ENCODE results near the gene PLS3.

PLS3 gene

DNA sequence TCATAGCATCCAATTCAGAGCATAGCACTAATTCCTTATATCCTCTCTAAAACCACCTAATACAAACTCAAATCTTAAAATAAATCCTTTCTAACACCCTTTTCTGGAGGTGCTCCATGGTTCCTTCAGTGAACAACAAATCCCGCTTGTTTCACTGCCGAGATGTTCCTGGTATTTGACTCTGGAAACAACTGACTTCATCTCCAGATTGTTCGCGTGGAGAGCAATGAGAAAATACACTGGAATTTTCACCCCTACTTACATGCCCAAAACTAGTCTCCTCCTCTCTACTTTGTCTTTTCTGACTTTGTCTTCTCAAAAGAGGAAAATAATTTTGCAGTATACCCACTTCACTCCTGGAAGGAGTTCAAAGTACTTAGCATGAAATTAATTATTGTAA is 129.0 kb downstream of the PLS3 start:
- DNase-seq (ENCODE audit: insufficient read length, low spot score) (no peak), FAIRE-seq (no peak)

DNA sequence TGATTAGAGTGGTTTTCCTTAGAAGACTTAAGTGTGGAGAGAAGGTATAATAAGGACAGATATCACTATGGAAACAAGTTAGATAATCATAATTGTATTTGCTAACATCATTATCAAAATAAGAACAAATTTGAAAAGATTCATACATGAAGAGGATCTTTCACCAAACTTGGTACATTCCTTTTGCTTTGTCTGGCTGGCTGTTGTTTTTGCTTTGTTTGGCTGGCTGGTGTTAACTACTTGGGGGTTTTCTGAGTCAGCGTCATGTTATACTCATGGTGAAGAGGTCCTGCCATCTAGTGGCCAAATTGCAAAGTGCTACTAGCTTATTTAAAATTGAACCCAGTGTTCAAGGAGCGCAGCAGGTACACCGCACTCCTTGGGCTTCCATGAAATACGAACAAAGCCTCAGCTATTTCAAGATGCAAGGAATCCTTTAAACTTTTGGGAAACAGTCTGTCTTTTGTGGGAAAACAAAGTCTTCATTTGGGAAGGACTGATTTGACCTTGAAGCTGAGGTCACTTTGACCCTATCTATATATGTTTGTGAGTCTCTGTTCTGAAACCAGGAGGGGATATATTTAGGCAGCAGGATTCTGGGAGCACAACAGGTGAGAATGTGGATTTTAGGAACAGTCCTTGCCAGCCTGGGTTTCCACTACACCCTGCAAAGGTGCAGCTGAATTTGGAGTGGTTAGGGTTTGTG is 129.7 kb downstream of the PLS3 start:
- FAIRE-seq: peak; percentile 77
- DNase-seq (ENCODE audit: insufficient read length, low spot score): peak; percentile 3

DNA sequence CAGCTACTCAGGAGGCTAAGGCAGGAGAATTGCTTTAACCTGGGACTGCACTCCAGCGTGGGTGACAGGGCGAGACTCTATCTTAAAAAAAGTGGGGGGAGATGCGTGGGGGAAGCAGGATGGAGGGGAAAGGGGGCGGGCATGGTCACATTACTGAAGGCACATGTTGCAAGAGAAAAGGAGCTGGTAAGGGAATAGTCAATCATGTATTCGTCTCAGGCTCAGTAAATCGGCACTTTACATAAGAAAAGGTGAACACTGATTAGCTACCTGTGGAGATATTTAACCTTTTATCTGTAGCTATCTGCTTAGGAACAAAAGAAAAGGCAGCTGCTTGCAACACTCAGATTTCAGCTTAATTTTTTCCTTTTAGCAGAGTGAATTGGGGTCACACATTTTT is 132.5 kb downstream of the PLS3 start:
- FAIRE-seq: no peak
- no peak for DNase-seq (ENCODE audit: insufficient read length, low spot score)

DNA sequence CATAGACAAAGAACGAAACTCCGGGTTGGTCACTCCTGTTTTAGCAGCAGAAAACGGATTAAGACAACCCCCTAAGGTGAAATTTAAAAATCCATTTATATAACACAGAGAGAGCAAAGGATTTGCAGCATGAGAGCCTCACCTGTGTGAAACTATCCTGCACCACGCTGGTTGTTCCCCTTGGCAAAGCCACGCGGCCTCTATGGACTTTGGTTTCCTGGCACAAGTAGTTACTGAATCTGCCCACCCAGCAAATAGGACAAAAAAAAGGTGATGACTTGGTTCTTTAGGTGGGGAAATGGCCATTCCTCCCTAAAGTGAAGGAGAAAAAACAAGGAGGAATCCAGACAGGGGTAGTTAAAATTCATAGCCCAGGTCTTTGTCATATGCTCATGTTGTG is 133.1 kb downstream of the PLS3 start:
- DNase-seq (ENCODE audit: insufficient read length, low spot score) (no peak), FAIRE-seq (no peak)

DNA sequence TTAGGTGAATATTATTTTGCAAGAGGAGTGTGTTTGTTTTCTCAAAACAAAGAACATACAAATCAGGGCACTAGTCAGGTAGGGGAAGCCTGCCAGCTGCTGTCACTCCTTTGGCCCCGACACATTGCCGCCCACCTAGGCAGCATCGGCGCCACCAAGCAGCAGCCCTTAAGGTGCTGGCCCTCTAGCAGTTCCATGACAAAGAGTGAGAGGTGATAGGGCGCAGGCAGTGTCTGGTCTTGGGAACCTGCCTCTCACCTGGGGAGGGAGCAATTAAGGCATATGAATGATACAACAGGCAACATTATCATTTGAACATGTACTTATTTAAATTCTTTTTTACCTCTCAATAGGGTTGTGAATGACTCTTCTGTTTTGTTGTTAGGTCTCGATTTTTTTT is 135.1 kb downstream of the PLS3 start:
- no peak for DNase-seq (ENCODE audit: insufficient read length, low spot score)
- no peak for FAIRE-seq

DNA sequence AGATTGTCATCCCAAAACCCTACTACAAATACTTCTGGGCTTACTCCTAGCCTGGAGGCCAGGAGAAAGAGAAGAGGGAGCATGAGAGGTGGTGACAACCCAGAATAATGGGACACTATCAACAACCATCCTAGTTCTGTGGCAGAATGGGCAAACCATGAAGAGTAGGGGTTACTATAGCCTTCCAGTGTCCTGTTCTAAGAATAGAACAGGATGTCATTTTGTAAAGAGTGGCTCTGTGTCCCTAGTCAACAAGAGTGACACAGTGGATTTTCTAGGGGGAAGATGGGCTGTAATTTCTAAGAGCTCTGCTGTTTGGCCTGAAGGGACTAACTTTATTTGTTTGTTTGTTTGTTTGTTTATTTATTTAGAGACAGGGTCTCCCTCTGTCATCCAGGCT is 136.0 kb downstream of the PLS3 start:
- DNase-seq (ENCODE audit: insufficient read length, low spot score): no peak
- FAIRE-seq: no peak

DNA sequence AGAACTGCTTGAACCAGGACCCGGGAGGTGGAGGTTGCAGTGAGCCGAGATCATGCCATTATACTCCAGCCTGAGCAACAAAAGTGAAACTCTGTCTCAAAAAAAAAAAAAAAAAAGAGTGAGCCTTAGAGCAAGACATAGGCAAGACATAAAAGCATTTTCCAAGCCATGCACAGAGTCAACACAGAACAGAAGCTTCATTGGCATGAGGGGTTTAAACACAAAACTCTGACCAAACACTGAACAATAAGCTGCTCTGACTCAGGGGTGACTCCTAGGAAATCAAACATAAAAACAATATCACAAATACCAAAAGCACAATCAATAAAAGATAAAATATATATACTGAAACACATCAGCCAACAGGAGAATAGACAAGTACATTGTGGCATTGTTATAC is 136.8 kb downstream of the PLS3 start:
- no peak for FAIRE-seq
- DNase-seq (ENCODE audit: insufficient read length, low spot score): no peak

Data from GM19239 (cell line).